D721Med (cell line): ENCODE measurements around the gene ROR2.

Experiments used
- DNase-seq: peaks from one replicate; pipeline ENCODE4 v3.0.0; 2011; ENCODE audit warnings: low spot score; ENCODE audit not compliant: insufficient read length
- FAIRE-seq: peaks from 2 replicates; lab custom pipeline; 2011; peaks lifted over from hg19 to GRCh38; lab: Jason Lieb, UNC
- CTCF ChIP-seq: IDR thresholded peaks from 2 replicates; pipeline ENCODE4 v1.5.1; 2012; ENCODE audit warnings: mild to moderate bottlenecking, control low read depth; ENCODE audit not compliant: insufficient read depth; ENCODE audit errors: missing control alignments

The ROR2 gene

GRCh38 chr9:91741522-91741921 is 208.5 kb downstream of the ROR2 start:
- DNase-seq (no peak), FAIRE-seq (no peak)
- TF ChIP-seq CTCF, result no peak

- no peak for DNase-seq
- TF ChIP-seq CTCF, result no peak
- no peak for FAIRE-seq
Observed at GRCh38 chr9:91740701-91741100, 209.3 kb downstream of the ROR2 start.

GRCh38 chr9:91736898-91737601 is 213.0 kb downstream of the ROR2 start:
- no peak for TF ChIP-seq CTCF
- DNase-seq (no peak), FAIRE-seq (no peak)

- no peak for DNase-seq
- FAIRE-seq, result no peak
- no peak for TF ChIP-seq CTCF
Observed at GRCh38 chr9:91736311-91736710, 213.7 kb downstream of the ROR2 start.

- no peak for TF ChIP-seq CTCF
- DNase-seq (no peak), FAIRE-seq (no peak)
Observed at GRCh38 chr9:91735049-91735448, 215.0 kb downstream of the ROR2 start.

GRCh38 chr9:91734371-91734981 is 215.6 kb downstream of the ROR2 start:
- FAIRE-seq, result peak; percentile 38
- DNase-seq, result peak; percentile 87
- peak; percentile 88 for TF ChIP-seq CTCF

- TF ChIP-seq CTCF, result no peak
- DNase-seq, result no peak
- no peak for FAIRE-seq
Observed at GRCh38 chr9:91733006-91733624, 216.9 kb downstream of the ROR2 start.
